ENCODE data around the gene ZAR1. TPM values are rescaled to one million over a fixed set of nuclear protein-coding genes. Genes with fewer than 3 reads are reported as not detected.

Gene ZAR1
- total and polyA plus RNA-seq, 9 of the 15 experiments (the other 6 are each of a cell fraction or from before 2014, with no cell fraction given): 0.07 to 0.84 (median 0.28) TPM; not detected in 1

- Histone ChIP-seq H3K36me3 (ENCODE audit: control insufficient read depth, insufficient read depth, low read length) (peaks cover 63% of the 10 kb centered on the region), H3K79me2 (ENCODE audit: control insufficient read depth, insufficient read depth, low read length) (no peaks in the 10 kb centered on the region), H3K9me3 (replicated peaks; ENCODE audit: control insufficient read depth, insufficient read depth, low read depth, low read length) (no peaks in the 10 kb centered on the region), H2AFZ (ENCODE audit: low read depth, low read length) (no peak overlapping the region), H3K4me1 (replicated peaks in 1 of 2; ENCODE audit: control insufficient read depth in 2 of 2, insufficient read depth in 2 of 2, low read length in 2 of 2) (no peaks in the 10 kb centered on the region), H3K4me3 (no peak overlapping the region), H3K27me3 (ENCODE audit: control insufficient read depth in 2 of 2, insufficient read depth in 2 of 2, low read length in 2 of 2) (no peaks in the 10 kb centered on the region), H4K20me1 (replicated peaks; ENCODE audit: control insufficient read depth, insufficient read depth, low read length) (no peaks in the 10 kb centered on the region), H3K9me1 (ENCODE audit: control insufficient read depth, insufficient read depth, low read length) (no peaks in the 10 kb centered on the region), H3K4me2 (ENCODE audit: insufficient read depth, low read length) (no peak overlapping the region), H3K27ac (ENCODE audit: extremely low read depth, low read depth, low read length) (no peak overlapping the region), H3K9ac (ENCODE audit: insufficient read depth in 1 of 2, low read depth in 2 of 2, low read length in 2 of 2) (no peak overlapping the region)
- no TSS peak for BruUV-seq (replicated peaks)
- WGBS (ENCODE audit: insufficient coverage, low coverage, missing lambda C conversion rate): 86% methylated on average over 3 of the region's 3 CpGs
- in situ Hi-C loops (cut with MboI): loop anchor here (5.0 to 10.0 kb wide), 2 partner anchors 239 to 416 kb away; no protein-coding TSS in a partner anchor
- ChIA-PET CTCF (ENCODE audit: low intra/inter-chr PET ratio) (no interaction called here), POLR2A (no interaction called here)
- no peak for ATAC-seq
- TF ChIP-seq EGR1 (conservative IDR thresholded peaks at IDR 0.05): no peak
- TF ChIP-seq BRD9 (IDR thresholded peaks at IDR 0.05; ENCODE audit: low read depth, partially characterized antibody): no peak
- no peak for TF ChIP-seq ZNF77 (CRISPR knock-in tag; IDR thresholded peaks at IDR 0.05)
- TF ChIP-seq DDX20 (tag; IDR thresholded peaks at IDR 0.05; ENCODE audit: low read depth): no peak
- TF ChIP-seq RBM14 (IDR thresholded peaks at IDR 0.05; ENCODE audit: borderline replicate concordance, insufficient read depth, low read depth, low read length): no peak
- TF ChIP-seq MAX (CRISPR knock-in tag; IDR thresholded peaks at IDR 0.05): no peak
- no peak for TF ChIP-seq E2F4 (CRISPR knock-in tag; IDR thresholded peaks at IDR 0.05; ENCODE audit: low read depth)
- no peak for TF ChIP-seq CHAMP1 (IDR thresholded peaks at IDR 0.05)
- no peak for TF ChIP-seq ZNF143 (CRISPR knock-in tag; IDR thresholded peaks at IDR 0.05)
- no peak for TF ChIP-seq TCFL5 (CRISPR knock-in tag; conservative IDR thresholded peaks at IDR 0.05)
- TF ChIP-seq STAT5A (IDR thresholded peaks at IDR 0.05; ENCODE audit: borderline replicate concordance, low read length): no peak
- TF ChIP-seq ZNF785 (CRISPR knock-in tag; IDR thresholded peaks at IDR 0.05): no peak
- FAIRE-seq: no peak
- DNase-seq (ENCODE audit: extremely low read depth in 1 of 4, low spot score in 3 of 4): no peak
- intact Hi-C loops (cut with micrococcal nuclease): no loop called here
Observed at GRCh38 chr4:48543796-48544195, 53.7 kb downstream of the ZAR1 start.

Data from K562 (cell line).